Naive thymus-derived CD4-positive, alpha-beta T cell (primary cell): Measurements from ENCODE around the gene GPAT3. TPM values are rescaled to one million over a fixed set of nuclear protein-coding genes. Genes with fewer than 3 reads are reported as not detected.
"Not testable (repeated sequence)": the region's sequence is repeated elsewhere in the genome, so short reads cannot be mapped to it uniquely, and the experiment has no call there.

Experiments used
- ATAC-seq: fragments of 150-1000 bp; cut with Tn5 transposase; 2 replicates; pipeline ENCODE4 v1.10.0; 2021; ENCODE audit warnings: mild to moderate bottlenecking, moderate library complexity
- CTCF ChIA-PET: fragments of 350-600 bp; sonication (Branson Sonifier 250); formaldehyde crosslinking; loops from one replicate; lab custom pipeline; 2021; ENCODE audit warnings: antibody characterized with exemption; lab: Charles Lee
- POLR2A ChIA-PET: fragments of 350-600 bp; sonication (Branson Sonifier 250); formaldehyde crosslinking; loops from one replicate; lab custom pipeline; 2021; ENCODE audit warnings: antibody characterized with exemption, inconsistent platforms; lab: Charles Lee
- DNase-seq, 9 donors: peaks; one replicate each; pipeline versions ENCODE4 v3.0.0 to v3.0.0-alpha.2; 2020 to 2022; ENCODE audit warnings: mixed read lengths in 1 of 9
- H3K27ac ChIP-seq: one replicate; pipeline ENCODE4 v1.7.0; 2013; ENCODE audit warnings: mild to moderate bottlenecking, low read depth, low read length, moderate library complexity
- H3K27me3 ChIP-seq, 2 donors: one replicate each; pipeline ENCODE4 v1.7.0; 2013; ENCODE audit warnings: low read length in 2 of 2, mild to moderate bottlenecking in 2 of 2, moderate library complexity in 2 of 2; ENCODE audit not compliant: control insufficient read depth in 2 of 2, insufficient read depth in 2 of 2
- H3K36me3 ChIP-seq, 3 experiments: 1 replicate in 2 of 3; 2 replicates in 1 of 3; pipeline ENCODE4 v1.7.0; 2013; ENCODE audit warnings: low read length in 3 of 3, mild to moderate bottlenecking in 3 of 3, moderate library complexity in 1 of 3; ENCODE audit not compliant: insufficient read depth in 3 of 3, control insufficient read depth in 2 of 3
- H3K4me1 ChIP-seq, 2 donors: one replicate each; pipeline ENCODE4 v1.7.0; 2013; ENCODE audit warnings: low read length in 2 of 2, mild to moderate bottlenecking in 2 of 2, moderate library complexity in 1 of 2; ENCODE audit not compliant: control insufficient read depth in 2 of 2, insufficient read depth in 2 of 2
- H3K4me3 ChIP-seq: 2 replicates; pipeline ENCODE4 v1.7.0; 2013; ENCODE audit warnings: mild to moderate bottlenecking, low read length
- H3K9me3 ChIP-seq, 3 experiments: 1 replicate in 2 of 3; 2 replicates in 1 of 3; pipeline ENCODE4 v1.7.0; 2013; ENCODE audit warnings: low read length in 3 of 3; ENCODE audit not compliant: control insufficient read depth in 2 of 3
- H3K27ac Mint-ChIP-seq, 9 donors: one replicate each; pipeline ENCODE4 v1.8.0; 2020 to 2022; ENCODE audit warnings: mixed read lengths in 9 of 9, mild to moderate bottlenecking in 8 of 9, moderate library complexity in 5 of 9, inconsistent platforms in 2 of 9
- H3K27me3 Mint-ChIP-seq, 5 donors: one replicate each; pipeline ENCODE4 v1.8.0; 2021 to 2022; ENCODE audit warnings: mixed read lengths in 5 of 5, mild to moderate bottlenecking in 1 of 5
- H3K36me3 Mint-ChIP-seq, 5 donors: one replicate each; pipeline ENCODE4 v1.8.0; 2020 to 2022; ENCODE audit warnings: mixed read lengths in 5 of 5, mild to moderate bottlenecking in 3 of 5, inconsistent platforms in 1 of 5
- H3K4me1 Mint-ChIP-seq, 7 donors: one replicate each; pipeline ENCODE4 v1.8.0; 2020 to 2022; ENCODE audit warnings: mixed read lengths in 7 of 7, mild to moderate bottlenecking in 3 of 7, inconsistent platforms in 1 of 7
- H3K4me3 Mint-ChIP-seq, 10 donors: one replicate each; pipeline ENCODE4 v1.8.0; 2020 to 2022; ENCODE audit warnings: mild to moderate bottlenecking in 10 of 10, mixed read lengths in 10 of 10, moderate library complexity in 6 of 10, inconsistent platforms in 2 of 10
- H3K9me3 Mint-ChIP-seq, 11 donors: one replicate each; pipeline ENCODE4 v1.8.0; 2020 to 2022; ENCODE audit warnings: mixed read lengths in 11 of 11, mild to moderate bottlenecking in 4 of 11, inconsistent platforms in 1 of 11, moderate library complexity in 1 of 11
- intact Hi-C, 2 donors: fragments of 100-400 bp; cut with micrococcal nuclease; formaldehyde crosslinking; loops; one replicate each; pipeline ENCODE4 v1.15.1; 2023
- polyA plus RNA-seq, 2 donors: library from polyadenylated mRNA; unstranded; fragments of 300-500 nt; fragmentation: Illumina TruSeq; gene quantifications; one replicate each; pipeline ENCODE4 v1.2.3, GENCODE V29; 2021
- total RNA-seq, 6 experiments: library from RNA in 5 of 6; stranded (reverse) in 5 of 6; gene quantifications; 1 replicate in 5 of 6; 2 replicates in 1 of 6; pipeline ENCODE4 v1.2.3 and lab custom pipeline; 2021 to 2026

Gene GPAT3
- total and polyA plus RNA-seq, 7 experiments from 2014 or later, result 1.5 to 14.6 (median 4.4) TPM

- H3K27me3 Mint-ChIP-seq, result peaks cover 0 to 8% (median 0%) of the 10 kb centered on the region in 5 donors
- DNase-seq, result no peak
- peaks cover 0 to 11% (median 10%) of the 10 kb centered on the region in 7 donors for H3K4me1 Mint-ChIP-seq
- no peaks in the 10 kb centered on the region for H3K9me3 Mint-ChIP-seq
- ChIA-PET CTCF (no interaction called here), POLR2A (no interaction called here)
- no peaks in the 10 kb centered on the region for H3K36me3 ChIP-seq
- no peaks in the 10 kb centered on the region for H3K9me3 ChIP-seq
- no peak overlapping the region for H3K27ac ChIP-seq
- peak; percentile 76 for ATAC-seq
- peaks cover 0 to 5% (median 0%) of the 10 kb centered on the region in 5 donors for H3K36me3 Mint-ChIP-seq
- no peak overlapping the region for H3K4me3 ChIP-seq
- H3K27me3 ChIP-seq, result no peaks in the 10 kb centered on the region
- no peaks in the 10 kb centered on the region for H3K4me1 ChIP-seq
- no peak overlapping the region for H3K27ac Mint-ChIP-seq
- H3K4me3 Mint-ChIP-seq, result no peak overlapping the region
- intact Hi-C loops, result no loop called here
Measured at GRCh38 chr4:83569987-83570386, 34.1 kb downstream of the GPAT3 start.

GRCh38 chr4:83572848-83573247 lies 36.9 kb downstream of the GPAT3 start:
- Histone ChIP-seq H3K27me3 (no peaks in the 10 kb centered on the region), H3K9me3 (no peaks in the 10 kb centered on the region), H3K4me3 (no peak overlapping the region), H3K27ac (no peak overlapping the region), H3K4me1 (no peaks in the 10 kb centered on the region), H3K36me3 (no peaks in the 10 kb centered on the region)
- no peak overlapping the region for H3K27ac Mint-ChIP-seq
- H3K36me3 Mint-ChIP-seq, result peaks cover 0 to 4% (median 0%) of the 10 kb centered on the region in 5 donors
- H3K4me3 Mint-ChIP-seq, result no peak overlapping the region
- H3K4me1 Mint-ChIP-seq, result peaks cover 0 to 11% (median 10%) of the 10 kb centered on the region in 7 donors
- no peak for ATAC-seq
- ChIA-PET POLR2A (no interaction called here), CTCF (no interaction called here)
- H3K9me3 Mint-ChIP-seq, result no peaks in the 10 kb centered on the region
- no peak for DNase-seq
- H3K27me3 Mint-ChIP-seq, result peaks cover 0 to 3% (median 0%) of the 10 kb centered on the region in 5 donors
- intact Hi-C loops, result no loop called here

GRCh38 chr4:83574247-83574646 lies 38.3 kb downstream of the GPAT3 start:
- CTCF ChIA-PET, result no interaction called here

DNA sequence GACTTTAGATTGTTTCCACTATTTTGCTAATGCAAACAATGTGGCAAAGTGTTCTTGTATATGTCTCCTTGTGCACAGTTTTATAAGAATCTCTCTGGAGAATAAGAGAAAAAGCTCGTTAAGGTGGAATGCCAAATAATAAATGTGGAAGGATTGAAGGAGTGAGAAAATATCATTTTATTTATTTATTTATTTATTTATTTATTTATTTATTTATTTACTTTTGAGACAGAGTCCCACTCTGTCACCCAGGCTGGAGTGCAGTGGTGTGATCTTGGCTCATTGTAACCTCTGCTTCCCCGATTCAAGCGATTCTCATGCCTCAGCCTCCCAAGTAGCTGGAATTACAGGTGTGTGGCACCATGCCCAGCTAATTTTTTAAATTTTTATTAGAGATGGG lies 40.3 kb downstream of the GPAT3 start:
- H3K9me3 Mint-ChIP-seq, ATAC-seq, DNase-seq, H3K27ac Mint-ChIP-seq, H3K27me3 Mint-ChIP-seq, H3K9me3 ChIP-seq, H3K4me3 Mint-ChIP-seq, H3K27ac ChIP-seq, H3K36me3 Mint-ChIP-seq, intact Hi-C loops, CTCF ChIA-PET, H3K4me1 ChIP-seq, H3K27me3 ChIP-seq, H3K4me3 ChIP-seq, H3K36me3 ChIP-seq: not testable (repeated sequence)
- H3K4me1 Mint-ChIP-seq, result peaks cover 0 to 11% (median 10%) of the 10 kb centered on the region in 7 donors
- POLR2A ChIA-PET, result interaction anchor here (0.6 kb wide), 1 partner anchor 478 kb away, joined by 3 read pairs; no protein-coding TSS in a partner anchor

More at GRCh38 chr4:83574247-83574646, 38.3 kb downstream of the GPAT3 start:
- intact Hi-C loops, result no loop called here
- Histone ChIP-seq H3K36me3 (no peaks in the 10 kb centered on the region), H3K27ac (no peak overlapping the region), H3K27me3 (no peaks in the 10 kb centered on the region), H3K4me3 (no peak overlapping the region), H3K4me1 (no peaks in the 10 kb centered on the region), H3K9me3 (no peaks in the 10 kb centered on the region)
- POLR2A ChIA-PET, result no interaction called here
- Mint-ChIP-seq H3K36me3 (peaks cover 0 to 4% (median 0%) of the 10 kb centered on the region in 5 donors), H3K27ac (no peak overlapping the region), H3K4me3 (no peak overlapping the region), H3K4me1 (peaks cover 0 to 11% (median 10%) of the 10 kb centered on the region in 7 donors), H3K9me3 (no peaks in the 10 kb centered on the region), H3K27me3 (peaks cover 0 to 2% (median 0%) of the 10 kb centered on the region in 5 donors)
- ATAC-seq (no peak), DNase-seq (no peak)

- ChIA-PET POLR2A (no interaction called here), CTCF (no interaction called here)
- H3K27ac Mint-ChIP-seq, result no peak overlapping the region
- no peak overlapping the region for H3K4me3 Mint-ChIP-seq
- H3K27me3 ChIP-seq, result no peaks in the 10 kb centered on the region
- peaks cover 0 to 17% (median 0%) of the 10 kb centered on the region in 5 donors for H3K36me3 Mint-ChIP-seq
- no peaks in the 10 kb centered on the region for H3K4me1 Mint-ChIP-seq
- H3K9me3 Mint-ChIP-seq, result no peaks in the 10 kb centered on the region
- intact Hi-C loops, result loop anchor here in 1 of 2 donors (1.0 to 5.0 kb wide), 2 partner anchors 72 to 94 kb away; partner anchors contain the start of gene ABRAXAS1
- ATAC-seq (peak; percentile 34), DNase-seq (no peak)
- H3K27ac ChIP-seq, result no peak overlapping the region
- H3K27me3 Mint-ChIP-seq, result peaks cover 0 to 6% (median 3%) of the 10 kb centered on the region in 5 donors
- H3K4me1 ChIP-seq, result no peaks in the 10 kb centered on the region
- H3K4me3 ChIP-seq, result no peak overlapping the region
- no peaks in the 10 kb centered on the region for H3K36me3 ChIP-seq
- no peaks in the 10 kb centered on the region for H3K9me3 ChIP-seq
Measured at GRCh38 chr4:83581411-83582288, 45.7 kb downstream of the GPAT3 start.

- DNase-seq (peak in 1 of 9 donors; percentile 1), ATAC-seq (peak; percentile 34)
- ChIA-PET CTCF (no interaction called here), POLR2A (no interaction called here)
- peaks cover 0 to 17% (median 0%) of the 10 kb centered on the region in 5 donors for H3K36me3 Mint-ChIP-seq
- H3K4me3 Mint-ChIP-seq, result no peak overlapping the region
- no peak overlapping the region for H3K4me3 ChIP-seq
- H3K9me3 ChIP-seq, result no peaks in the 10 kb centered on the region
- H3K36me3 ChIP-seq, result no peaks in the 10 kb centered on the region
- no peak overlapping the region for H3K27ac ChIP-seq
- no peaks in the 10 kb centered on the region for H3K4me1 ChIP-seq
- H3K27me3 ChIP-seq, result no peaks in the 10 kb centered on the region
- no peak overlapping the region for H3K27ac Mint-ChIP-seq
- H3K27me3 Mint-ChIP-seq, result peaks cover 0 to 6% (median 3%) of the 10 kb centered on the region in 5 donors
- intact Hi-C loops, result loop anchor here in 1 of 2 donors (1.0 to 5.0 kb wide), 2 partner anchors 73 to 95 kb away; partner anchors contain the start of gene ABRAXAS1
- H3K4me1 Mint-ChIP-seq, result no peaks in the 10 kb centered on the region
- H3K9me3 Mint-ChIP-seq, result no peaks in the 10 kb centered on the region
Measured at GRCh38 chr4:83582289-83582785, 46.4 kb downstream of the GPAT3 start.
